Natural killer cell (primary cell): ENCODE results near the gene SLC24A3. TPM values are rescaled to one million over a fixed set of nuclear protein-coding genes. Genes with fewer than 3 reads are reported as not detected.
"Not testable (repeated sequence)": the region's sequence is repeated elsewhere in the genome, so short reads cannot be mapped to it uniquely, and the experiment has no call there.

ENCODE experiments used
- ATAC-seq, 3 donors: fragments of 150-1000 bp in 2 of 3; fragments of 200-7000 bp in 1 of 3; cut with Tn5 transposase; 1 replicate in 1 of 3; 2 replicates in 2 of 3; pipeline ENCODE4 v1.10.0; 2021; ENCODE audit warnings: mild to moderate bottlenecking in 2 of 3, moderate library complexity in 2 of 3
- DNase-seq, 2 donors: peaks; one replicate each; pipeline versions ENCODE4 v3.0.0 to v3.0.0-alpha.2; 2013 to 2021; ENCODE audit warnings: mixed read lengths in 1 of 2
- H3K27ac ChIP-seq: one replicate; pipeline ENCODE4 v1.5.1; 2013; ENCODE audit warnings: mild to moderate bottlenecking, low read length
- H3K27me3 ChIP-seq: one replicate; pipeline ENCODE4 v1.6.1; 2013; ENCODE audit warnings: low read length; ENCODE audit not compliant: control insufficient read depth, insufficient read depth
- H3K36me3 ChIP-seq: one replicate; pipeline ENCODE4 v1.6.1; 2013; ENCODE audit warnings: low read length; ENCODE audit not compliant: control insufficient read depth, insufficient read depth
- H3K4me1 ChIP-seq: one replicate; pipeline ENCODE4 v1.6.1; 2013; ENCODE audit warnings: low read length; ENCODE audit not compliant: control insufficient read depth, insufficient read depth
- H3K4me3 ChIP-seq: one replicate; pipeline ENCODE4 v1.5.1; 2013; ENCODE audit warnings: low read length
- H3K9me3 ChIP-seq: one replicate; pipeline ENCODE4 v1.6.1; 2013; ENCODE audit warnings: low read length; ENCODE audit not compliant: control insufficient read depth, insufficient read depth
- H3K27ac Mint-ChIP-seq, 2 donors: one replicate each; pipeline ENCODE4 v1.8.0; 2022; ENCODE audit warnings: mild to moderate bottlenecking in 2 of 2, mixed read lengths in 2 of 2, moderate library complexity in 1 of 2
- H3K27me3 Mint-ChIP-seq, 2 donors: one replicate each; pipeline ENCODE4 v1.8.0; 2022; ENCODE audit warnings: low read depth in 2 of 2, mixed read lengths in 2 of 2
- H3K36me3 Mint-ChIP-seq: one replicate; pipeline ENCODE4 v1.8.0; 2022; ENCODE audit warnings: mixed read lengths
- H3K4me1 Mint-ChIP-seq, 2 donors: one replicate each; pipeline ENCODE4 v1.8.0; 2022; ENCODE audit warnings: mixed read lengths in 2 of 2
- H3K4me3 Mint-ChIP-seq: one replicate; pipeline ENCODE4 v1.8.0; 2022; ENCODE audit warnings: mild to moderate bottlenecking, moderate library complexity, mixed read lengths
- H3K9me3 Mint-ChIP-seq, 2 donors: one replicate each; pipeline ENCODE4 v1.8.0; 2022; ENCODE audit warnings: mixed read lengths in 2 of 2
- WGBS: methylation state at CpG from one replicate; pipeline ENCODE4 v1.1.7; 2013; ENCODE audit warnings: missing lambda C conversion rate; ENCODE audit not compliant: insufficient coverage; 5-methylcytosine and 5-hydroxymethylcytosine counted together
- intact Hi-C: fragments of 100-400 bp; cut with micrococcal nuclease; formaldehyde crosslinking; loops from one replicate; pipeline ENCODE4 v1.14.2; 2022
- total RNA-seq, 4 donors: library from RNA; stranded (reverse); fragments of 120-200 nt in 1 of 4; gene quantifications; one replicate each; pipeline versions ENCODE4 v1.2.3 to v1.2.4, GENCODE V29; 2013 to 2022
- TF ChIP-seq, protein P1 (sequence below): fragments of 200-600 bp; IDR thresholded peaks from one replicate; pipeline ENCODE4 v1.8.0; 2022; ENCODE audit warnings: antibody characterized with exemption

Gene SLC24A3
- total RNA-seq, 3 donors from 2014 or later (not counting 1 experiment from before 2014, with no cell fraction given): 0.09 to 5.5 (median 0.99) TPM

DNA sequence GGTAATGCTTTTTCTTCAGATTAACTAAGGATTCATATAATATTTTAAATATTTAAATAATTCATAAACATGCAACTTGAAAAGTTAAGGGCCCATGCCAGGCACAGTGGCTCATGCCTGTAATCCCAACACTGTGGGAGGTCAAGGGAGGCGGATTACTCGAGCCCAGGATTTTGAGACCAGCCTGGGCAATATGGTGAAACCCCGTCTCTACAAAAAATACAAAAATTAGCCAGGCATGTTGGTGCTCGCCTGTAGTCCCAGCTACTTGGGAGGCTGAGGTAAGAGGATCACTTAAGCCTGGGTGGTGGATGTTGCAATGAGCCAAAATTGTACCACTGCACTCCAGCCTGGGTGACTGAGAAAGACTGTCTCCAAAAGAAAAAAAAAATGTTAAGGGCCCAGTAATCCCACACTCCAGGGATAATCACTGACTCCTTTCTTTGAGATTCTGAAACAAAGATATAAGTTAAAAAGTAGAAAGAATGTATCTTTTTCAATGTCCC, 537.7 kb downstream of the SLC24A3 start:
- peaks cover 2 to 3% of the 10 kb centered on the region in 2 donors for H3K9me3 Mint-ChIP-seq
- DNase-seq (no peak), ATAC-seq (no peak)
- no peak overlapping the region for H3K27ac Mint-ChIP-seq
- intact Hi-C loops: no loop called here
- Histone ChIP-seq H3K27me3 (no peaks in the 10 kb centered on the region), H3K4me1 (peaks cover 2% of the 10 kb centered on the region), H3K4me3 (no peak overlapping the region), H3K27ac (no peak overlapping the region), H3K36me3 (no peaks in the 10 kb centered on the region), H3K9me3 (no peaks in the 10 kb centered on the region)
- H3K4me1 Mint-ChIP-seq: no peaks in the 10 kb centered on the region
- peaks cover 12 to 18% of the 10 kb centered on the region in 2 donors for H3K27me3 Mint-ChIP-seq
- TF ChIP-seq, protein P1, sequence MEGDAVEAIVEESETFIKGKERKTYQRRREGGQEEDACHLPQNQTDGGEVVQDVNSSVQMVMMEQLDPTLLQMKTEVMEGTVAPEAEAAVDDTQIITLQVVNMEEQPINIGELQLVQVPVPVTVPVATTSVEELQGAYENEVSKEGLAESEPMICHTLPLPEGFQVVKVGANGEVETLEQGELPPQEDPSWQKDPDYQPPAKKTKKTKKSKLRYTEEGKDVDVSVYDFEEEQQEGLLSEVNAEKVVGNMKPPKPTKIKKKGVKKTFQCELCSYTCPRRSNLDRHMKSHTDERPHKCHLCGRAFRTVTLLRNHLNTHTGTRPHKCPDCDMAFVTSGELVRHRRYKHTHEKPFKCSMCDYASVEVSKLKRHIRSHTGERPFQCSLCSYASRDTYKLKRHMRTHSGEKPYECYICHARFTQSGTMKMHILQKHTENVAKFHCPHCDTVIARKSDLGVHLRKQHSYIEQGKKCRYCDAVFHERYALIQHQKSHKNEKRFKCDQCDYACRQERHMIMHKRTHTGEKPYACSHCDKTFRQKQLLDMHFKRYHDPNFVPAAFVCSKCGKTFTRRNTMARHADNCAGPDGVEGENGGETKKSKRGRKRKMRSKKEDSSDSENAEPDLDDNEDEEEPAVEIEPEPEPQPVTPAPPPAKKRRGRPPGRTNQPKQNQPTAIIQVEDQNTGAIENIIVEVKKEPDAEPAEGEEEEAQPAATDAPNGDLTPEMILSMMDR: no peak
- no peak overlapping the region for H3K4me3 Mint-ChIP-seq
- no peaks in the 10 kb centered on the region for H3K36me3 Mint-ChIP-seq
- WGBS: 87% methylated on average over 4 of the region's 4 CpGs

DNA sequence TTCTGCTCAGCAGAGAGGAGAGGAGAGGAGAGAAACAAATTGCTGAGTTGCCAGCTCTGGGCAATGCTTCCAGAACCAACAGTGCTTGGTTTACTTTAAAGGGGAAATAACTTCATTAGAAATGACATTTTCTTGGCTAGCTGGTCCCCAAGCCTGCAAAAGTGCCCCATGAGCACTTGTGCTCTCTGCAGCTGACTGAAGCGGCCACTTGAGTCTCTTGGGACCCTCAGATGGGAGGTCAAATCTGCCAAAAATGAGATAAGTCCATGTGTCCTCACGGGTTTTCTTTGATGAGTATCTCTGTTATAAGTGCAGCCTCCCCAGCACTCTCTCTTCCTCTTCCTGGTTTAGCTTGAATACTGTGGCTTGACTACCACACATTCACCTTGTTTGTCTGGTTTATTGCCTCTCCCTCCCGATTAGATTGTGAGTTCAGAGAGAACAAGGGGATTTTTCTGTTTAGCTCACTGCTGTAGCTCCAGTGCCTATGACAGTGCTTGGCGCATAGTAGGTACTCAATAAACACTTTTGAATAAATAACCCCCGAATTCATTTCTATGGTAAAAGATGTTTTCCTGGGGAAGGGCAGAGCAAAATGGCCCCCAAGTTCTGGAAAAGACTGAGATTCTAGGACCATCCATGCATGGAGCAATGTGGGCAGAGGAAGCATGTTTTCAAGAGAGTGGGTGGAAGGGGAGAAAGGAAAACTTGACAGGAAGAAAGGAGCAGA, 538.6 kb downstream of the SLC24A3 start:
- Histone ChIP-seq H3K27ac (no peak overlapping the region), H3K4me1 (peaks cover 2% of the 10 kb centered on the region), H3K4me3 (no peak overlapping the region), H3K36me3 (no peaks in the 10 kb centered on the region), H3K9me3 (no peaks in the 10 kb centered on the region), H3K27me3 (no peaks in the 10 kb centered on the region)
- DNase-seq (no peak), ATAC-seq (no peak)
- Mint-ChIP-seq H3K4me1 (no peaks in the 10 kb centered on the region), H3K36me3 (no peaks in the 10 kb centered on the region), H3K27me3 (peaks cover 14 to 21% of the 10 kb centered on the region in 2 donors), H3K4me3 (no peak overlapping the region), H3K27ac (no peak overlapping the region), H3K9me3 (peaks cover 1 to 3% of the 10 kb centered on the region in 2 donors)
- intact Hi-C loops: no loop called here
- 46% methylated on average over 5 of the region's 5 CpGs for WGBS
- TF ChIP-seq, protein P1: no peak

DNA sequence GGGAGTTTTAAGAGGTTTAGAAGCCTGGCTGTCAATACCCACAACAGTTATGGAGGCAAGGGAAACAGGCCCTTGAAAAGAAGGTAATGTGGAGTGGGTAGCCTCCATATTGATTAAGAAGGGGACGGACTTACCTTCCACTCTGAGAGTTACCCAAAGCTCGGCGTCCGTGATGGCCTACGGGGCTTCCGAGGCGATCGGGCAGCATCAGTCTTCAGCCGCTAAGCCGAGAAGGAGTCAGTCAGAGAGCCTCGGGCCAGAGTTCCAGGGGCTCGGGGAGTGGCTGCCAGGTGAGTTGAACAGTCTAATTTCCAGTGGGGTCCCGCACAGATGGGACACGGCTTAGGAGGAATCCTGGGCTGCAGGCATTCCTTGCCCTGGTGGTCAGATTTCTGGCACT, 541.8 kb downstream of the SLC24A3 start:
- H3K36me3 Mint-ChIP-seq, H3K4me3 ChIP-seq, DNase-seq, ATAC-seq, H3K9me3 Mint-ChIP-seq, H3K36me3 ChIP-seq, H3K27me3 ChIP-seq, H3K4me3 Mint-ChIP-seq, H3K4me1 Mint-ChIP-seq, H3K27ac ChIP-seq, H3K27ac Mint-ChIP-seq, H3K9me3 ChIP-seq, intact Hi-C loops: not testable (repeated sequence)
- 97% methylated on average over 13 of the region's 14 CpGs for WGBS
- H3K4me1 ChIP-seq: peaks cover 20% of the 10 kb centered on the region
- H3K27me3 Mint-ChIP-seq: peaks cover 25 to 27% of the 10 kb centered on the region in 2 donors

DNA sequence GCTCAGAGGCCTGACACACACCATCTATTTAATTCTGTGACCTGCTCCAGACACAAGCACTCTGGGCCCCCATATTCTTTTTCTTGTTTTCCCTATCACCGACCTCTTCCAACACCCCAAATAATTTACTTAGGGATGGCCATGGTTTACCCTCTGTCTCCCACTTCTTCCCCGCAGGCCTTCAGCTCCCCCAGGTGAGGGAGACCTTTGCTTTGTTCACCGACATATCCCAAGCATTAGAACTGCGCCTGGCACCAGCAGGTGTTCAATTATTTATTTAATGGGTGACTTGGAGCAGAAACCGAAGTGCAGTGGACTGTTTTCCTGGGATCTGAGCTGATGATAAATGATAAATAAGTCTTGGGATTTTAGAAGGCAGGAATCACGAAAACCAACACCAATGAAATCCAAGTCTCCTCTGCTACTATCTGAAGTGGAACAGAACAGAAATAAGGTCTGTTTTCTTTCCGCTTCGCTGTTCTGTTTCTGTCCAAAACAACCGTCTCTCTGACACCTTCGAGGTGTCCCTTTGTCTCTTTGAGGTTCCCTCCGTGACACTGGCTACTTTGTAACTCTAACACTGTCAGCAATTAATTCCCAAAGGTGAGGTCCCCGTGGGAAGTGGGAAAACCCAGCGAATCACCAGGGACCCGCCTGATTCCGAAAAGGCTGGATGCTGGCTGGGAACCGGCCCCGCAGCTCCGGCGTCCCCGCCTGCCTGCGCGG, 544.5 kb downstream of the SLC24A3 start:
- Histone ChIP-seq H3K36me3 (no peaks in the 10 kb centered on the region), H3K4me1 (peaks cover 21% of the 10 kb centered on the region), H3K9me3 (no peaks in the 10 kb centered on the region), H3K27me3 (peaks cover 9% of the 10 kb centered on the region), H3K4me3 (peak overlapping the region; percentile 34), H3K27ac (no peak overlapping the region)
- DNase-seq (no peak), ATAC-seq (no peak)
- 33% methylated on average over 22 of the region's 22 CpGs for WGBS
- intact Hi-C loops: no loop called here
- Mint-ChIP-seq H3K9me3 (no peaks in the 10 kb centered on the region), H3K36me3 (no peaks in the 10 kb centered on the region), H3K4me3 (no peak overlapping the region), H3K27me3 (peaks cover 36 to 38% of the 10 kb centered on the region in 2 donors), H3K27ac (no peak overlapping the region), H3K4me1 (no peaks in the 10 kb centered on the region)
- TF ChIP-seq, protein P1: no peak
